GM23338 (cell line): ENCODE results near the gene LAPTM5. TPM values are rescaled to one million over a fixed set of nuclear protein-coding genes. Genes with fewer than 3 reads are reported as not detected.

ENCODE experiments used
- ATAC-seq: fragments of 200-7000 bp; cut with Tn5 transposase; 3 replicates; pipeline ENCODE4 v1.9.1; 2020
- DNase-seq: peaks from one replicate; pipeline ENCODE4 v3.0.0-alpha.2; 2015; ENCODE audit warnings: low spot score
- H2AFZ ChIP-seq: fragments of 200-600 bp; sonication (generic); 2 replicates; pipeline ENCODE4 v1.8.0; 2016; ENCODE audit warnings: antibody characterized with exemption, mild to moderate bottlenecking, moderate library complexity
- H3F3A ChIP-seq: fragments of 200-600 bp; sonication (generic); replicated peaks from 2 replicates; pipeline ENCODE4 v1.8.0; 2017; ENCODE audit warnings: antibody characterized with exemption, mixed run types, low read depth
- H3K27ac ChIP-seq: fragments of 200-600 bp; sonication (generic); 2 replicates; pipeline ENCODE4 v1.6.1; 2016; ENCODE audit warnings: low read depth
- H3K27me3 ChIP-seq: fragments of 200-600 bp; sonication (generic); 2 replicates; pipeline ENCODE4 v1.8.0; 2016; ENCODE audit warnings: mild to moderate bottlenecking, mixed run types, moderate library complexity; ENCODE audit not compliant: insufficient read depth
- H3K36me3 ChIP-seq: fragments of 200-600 bp; sonication (generic); 2 replicates; pipeline ENCODE4 v1.8.0; 2016; ENCODE audit warnings: mild to moderate bottlenecking; ENCODE audit not compliant: insufficient read depth
- H3K4me1 ChIP-seq: fragments of 200-600 bp; sonication (generic); 2 replicates; pipeline ENCODE4 v1.8.0; 2016; ENCODE audit warnings: mild to moderate bottlenecking, moderate library complexity; ENCODE audit not compliant: insufficient read depth
- H3K4me2 ChIP-seq: fragments of 200-600 bp; sonication (generic); 2 replicates; pipeline ENCODE4 v1.7.1; 2017; ENCODE audit warnings: mixed run types
- H3K4me3 ChIP-seq: fragments of 200-600 bp; sonication (generic); 2 replicates; pipeline ENCODE4 v1.6.1; 2016; ENCODE audit warnings: mixed run types
- H3K79me2 ChIP-seq: fragments of 200-600 bp; sonication (generic); replicated peaks from 2 replicates; pipeline ENCODE4 v1.8.0; 2017; ENCODE audit warnings: mild to moderate bottlenecking; ENCODE audit not compliant: insufficient read depth
- H3K9me2 ChIP-seq: fragments of 200-600 bp; sonication (generic); 2 replicates; pipeline ENCODE4 v1.8.0; 2017; ENCODE audit not compliant: insufficient read depth
- H4K20me1 ChIP-seq: fragments of 200-600 bp; sonication (generic); replicated peaks from 2 replicates; pipeline ENCODE4 v1.8.0; 2017; ENCODE audit warnings: mild to moderate bottlenecking; ENCODE audit not compliant: insufficient read depth
- H3K27ac Mint-ChIP-seq: 2 replicates; pipeline ENCODE4 v1.8.0; 2020; ENCODE audit warnings: inconsistent platforms, mild to moderate bottlenecking, moderate library complexity, mixed read lengths
- H3K27me3 Mint-ChIP-seq: 3 replicates; pipeline ENCODE4 v1.8.0; 2022; ENCODE audit warnings: low read depth, mild to moderate bottlenecking, moderate library complexity, mixed read lengths, inconsistent platforms; ENCODE audit not compliant: insufficient read depth, poor library complexity
- H3K36me3 Mint-ChIP-seq: 3 replicates; pipeline ENCODE4 v1.8.0; 2021; ENCODE audit warnings: low read depth, mild to moderate bottlenecking, inconsistent platforms, moderate library complexity, mixed read lengths
- H3K4me1 Mint-ChIP-seq: 3 replicates; pipeline ENCODE4 v1.8.0; 2020; ENCODE audit warnings: mild to moderate bottlenecking, inconsistent platforms, mixed read lengths
- H3K4me3 Mint-ChIP-seq: 3 replicates; pipeline ENCODE4 v1.8.0; 2021; ENCODE audit warnings: moderate library complexity, mild to moderate bottlenecking, inconsistent platforms, mixed read lengths
- H3K9me3 Mint-ChIP-seq: 3 replicates; pipeline ENCODE4 v1.8.0; 2020; ENCODE audit warnings: moderate library complexity, mild to moderate bottlenecking, inconsistent platforms, mixed read lengths
- CREB1 ChIP-seq: fragments of 250-450 bp; sonication (Bioruptor Pico); IDR thresholded peaks from 2 replicates; pipeline ENCODE4 v1.5.0; 2020; ENCODE audit warnings: low read depth, mild to moderate bottlenecking, moderate library complexity
- JUNB ChIP-seq: IDR thresholded peaks from one replicate; pipeline ENCODE4 v1.6.1; 2016; ENCODE audit warnings: antibody characterized with exemption; ENCODE audit not compliant: unreplicated experiment
- POLR2AphosphoS5 ChIP-seq: IDR thresholded peaks from 2 replicates; pipeline ENCODE4 v1.6.1; 2016; ENCODE audit warnings: antibody characterized with exemption, low read depth
- polyA plus RNA-seq: library from polyadenylated mRNA; unstranded; fragments of >200 nt; fragmentation: Nextera tagmentation; extraction: Ambion mirVana; gene quantifications from 2 replicates; pipeline ENCODE4 v1.2.1, GENCODE V29; 2016
- total RNA-seq: library from RNA; depleted of rRNA; stranded (reverse); fragments of >200 nt; shearing (Covaris generic); gene quantifications from 2 replicates; pipeline ENCODE4 v1.2.3, GENCODE V29; 2014
- TF ChIP-seq, protein P1 (sequence below): IDR thresholded peaks from 2 replicates; pipeline ENCODE4 v1.6.1; 2016; ENCODE audit warnings: antibody characterized with exemption
- TF ChIP-seq, protein P2 (sequence below), 2 experiments: fragments of 200-600 bp in 1 of 2; sonication (generic) in 1 of 2; conservative IDR thresholded peaks; 2 replicates each; pipeline versions ENCODE4 v1.5.1 to v1.6.1; 2016 to 2017; ENCODE audit warnings: antibody characterized with exemption in 2 of 2, low read depth in 2 of 2, mild to moderate bottlenecking in 2 of 2, moderate library complexity in 1 of 2
- TF ChIP-seq, protein P3 (sequence below): IDR thresholded peaks from one replicate; pipeline ENCODE4 v1.6.1; 2018; ENCODE audit warnings: antibody characterized with exemption; ENCODE audit not compliant: unreplicated experiment

Gene LAPTM5
- total and polyA plus RNA-seq, 2 experiments from 2014 or later: 0.21 TPM; not detected in 1

DNA sequence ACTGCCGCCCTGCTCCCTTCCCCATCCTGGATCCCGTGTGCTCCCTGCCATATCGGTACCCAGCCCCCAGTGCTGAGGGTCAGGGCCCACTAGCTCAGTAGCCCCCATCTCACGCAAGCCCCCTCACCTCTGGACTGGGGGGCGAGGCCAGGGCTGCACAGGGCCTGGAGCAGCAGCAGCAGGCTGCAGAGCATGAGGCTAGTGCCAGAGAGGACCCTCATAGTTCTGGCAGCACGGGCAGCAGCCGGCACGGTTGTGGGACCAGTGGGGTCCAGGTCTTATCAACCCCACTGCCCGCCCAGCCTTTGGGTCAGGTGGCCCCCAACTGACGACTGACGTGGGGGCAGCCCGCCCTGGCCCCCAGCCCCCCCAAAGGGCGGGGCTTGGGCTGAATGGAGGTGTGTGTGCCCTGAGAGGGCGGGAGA lies 34.2 kb downstream of the LAPTM5 start, which contains the start of gene MATN1 (continued):
- no peak for TF ChIP-seq JUNB
- TF ChIP-seq, protein P1, sequence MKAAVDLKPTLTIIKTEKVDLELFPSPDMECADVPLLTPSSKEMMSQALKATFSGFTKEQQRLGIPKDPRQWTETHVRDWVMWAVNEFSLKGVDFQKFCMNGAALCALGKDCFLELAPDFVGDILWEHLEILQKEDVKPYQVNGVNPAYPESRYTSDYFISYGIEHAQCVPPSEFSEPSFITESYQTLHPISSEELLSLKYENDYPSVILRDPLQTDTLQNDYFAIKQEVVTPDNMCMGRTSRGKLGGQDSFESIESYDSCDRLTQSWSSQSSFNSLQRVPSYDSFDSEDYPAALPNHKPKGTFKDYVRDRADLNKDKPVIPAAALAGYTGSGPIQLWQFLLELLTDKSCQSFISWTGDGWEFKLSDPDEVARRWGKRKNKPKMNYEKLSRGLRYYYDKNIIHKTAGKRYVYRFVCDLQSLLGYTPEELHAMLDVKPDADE: no peak
- TF ChIP-seq, protein P2, sequence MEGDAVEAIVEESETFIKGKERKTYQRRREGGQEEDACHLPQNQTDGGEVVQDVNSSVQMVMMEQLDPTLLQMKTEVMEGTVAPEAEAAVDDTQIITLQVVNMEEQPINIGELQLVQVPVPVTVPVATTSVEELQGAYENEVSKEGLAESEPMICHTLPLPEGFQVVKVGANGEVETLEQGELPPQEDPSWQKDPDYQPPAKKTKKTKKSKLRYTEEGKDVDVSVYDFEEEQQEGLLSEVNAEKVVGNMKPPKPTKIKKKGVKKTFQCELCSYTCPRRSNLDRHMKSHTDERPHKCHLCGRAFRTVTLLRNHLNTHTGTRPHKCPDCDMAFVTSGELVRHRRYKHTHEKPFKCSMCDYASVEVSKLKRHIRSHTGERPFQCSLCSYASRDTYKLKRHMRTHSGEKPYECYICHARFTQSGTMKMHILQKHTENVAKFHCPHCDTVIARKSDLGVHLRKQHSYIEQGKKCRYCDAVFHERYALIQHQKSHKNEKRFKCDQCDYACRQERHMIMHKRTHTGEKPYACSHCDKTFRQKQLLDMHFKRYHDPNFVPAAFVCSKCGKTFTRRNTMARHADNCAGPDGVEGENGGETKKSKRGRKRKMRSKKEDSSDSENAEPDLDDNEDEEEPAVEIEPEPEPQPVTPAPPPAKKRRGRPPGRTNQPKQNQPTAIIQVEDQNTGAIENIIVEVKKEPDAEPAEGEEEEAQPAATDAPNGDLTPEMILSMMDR (conservative IDR thresholded peaks at IDR 0.05; ENCODE audit: low read depth in 2 of 2): no peak
- TF ChIP-seq, protein P3, sequence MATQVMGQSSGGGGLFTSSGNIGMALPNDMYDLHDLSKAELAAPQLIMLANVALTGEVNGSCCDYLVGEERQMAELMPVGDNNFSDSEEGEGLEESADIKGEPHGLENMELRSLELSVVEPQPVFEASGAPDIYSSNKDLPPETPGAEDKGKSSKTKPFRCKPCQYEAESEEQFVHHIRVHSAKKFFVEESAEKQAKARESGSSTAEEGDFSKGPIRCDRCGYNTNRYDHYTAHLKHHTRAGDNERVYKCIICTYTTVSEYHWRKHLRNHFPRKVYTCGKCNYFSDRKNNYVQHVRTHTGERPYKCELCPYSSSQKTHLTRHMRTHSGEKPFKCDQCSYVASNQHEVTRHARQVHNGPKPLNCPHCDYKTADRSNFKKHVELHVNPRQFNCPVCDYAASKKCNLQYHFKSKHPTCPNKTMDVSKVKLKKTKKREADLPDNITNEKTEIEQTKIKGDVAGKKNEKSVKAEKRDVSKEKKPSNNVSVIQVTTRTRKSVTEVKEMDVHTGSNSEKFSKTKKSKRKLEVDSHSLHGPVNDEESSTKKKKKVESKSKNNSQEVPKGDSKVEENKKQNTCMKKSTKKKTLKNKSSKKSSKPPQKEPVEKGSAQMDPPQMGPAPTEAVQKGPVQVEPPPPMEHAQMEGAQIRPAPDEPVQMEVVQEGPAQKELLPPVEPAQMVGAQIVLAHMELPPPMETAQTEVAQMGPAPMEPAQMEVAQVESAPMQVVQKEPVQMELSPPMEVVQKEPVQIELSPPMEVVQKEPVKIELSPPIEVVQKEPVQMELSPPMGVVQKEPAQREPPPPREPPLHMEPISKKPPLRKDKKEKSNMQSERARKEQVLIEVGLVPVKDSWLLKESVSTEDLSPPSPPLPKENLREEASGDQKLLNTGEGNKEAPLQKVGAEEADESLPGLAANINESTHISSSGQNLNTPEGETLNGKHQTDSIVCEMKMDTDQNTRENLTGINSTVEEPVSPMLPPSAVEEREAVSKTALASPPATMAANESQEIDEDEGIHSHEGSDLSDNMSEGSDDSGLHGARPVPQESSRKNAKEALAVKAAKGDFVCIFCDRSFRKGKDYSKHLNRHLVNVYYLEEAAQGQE: no peak

DNA sequence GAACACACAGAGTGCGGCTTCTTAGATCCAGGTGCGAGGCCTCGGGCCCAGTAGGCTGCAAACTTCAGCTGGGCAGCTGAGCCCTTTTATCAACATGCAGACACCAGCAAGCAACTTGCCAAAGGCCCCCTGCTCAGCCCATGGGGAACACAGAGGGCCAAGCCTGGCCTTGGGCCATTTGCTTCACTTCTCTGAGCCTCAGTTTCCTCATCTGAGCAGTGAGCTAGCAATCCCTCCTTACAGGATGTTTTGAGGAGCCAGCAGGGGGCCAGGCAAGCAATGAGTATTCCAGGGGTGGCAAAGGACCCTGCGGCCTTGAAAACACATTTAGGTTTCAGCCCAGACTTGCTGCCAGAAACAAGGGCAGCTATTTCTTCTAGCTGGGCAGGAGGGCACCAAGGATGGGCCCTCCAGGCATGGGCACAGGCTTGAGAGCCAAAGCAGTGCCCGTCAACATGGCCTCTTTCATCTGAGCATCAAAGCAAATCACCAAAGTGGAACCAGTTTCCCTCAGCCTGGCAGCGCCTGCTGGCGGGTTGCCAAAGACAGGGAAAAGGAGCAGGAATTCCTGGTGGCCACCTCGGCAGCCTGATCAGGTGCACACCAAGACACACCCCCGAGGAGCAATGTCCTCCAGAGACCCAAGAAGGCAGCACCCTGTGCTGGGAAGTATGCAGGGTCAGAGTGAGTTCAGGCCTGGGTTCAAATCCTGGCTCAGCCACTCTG lies 35.6 kb downstream of the LAPTM5 start:
- Mint-ChIP-seq H3K4me3 (no peak overlapping the region), H3K27ac (no peak overlapping the region), H3K27me3 (peaks cover 20% of the 10 kb centered on the region), H3K4me1 (peaks cover 5% of the 10 kb centered on the region), H3K9me3 (peaks cover 7% of the 10 kb centered on the region), H3K36me3 (peaks cover 4% of the 10 kb centered on the region; the same call in 2 of the 3 replicates)
- no peaks in the 10 kb centered on the region for H4K20me1 ChIP-seq
- DNase-seq (no peak), ATAC-seq (no peak)
- no peak overlapping the region for H3K4me3 ChIP-seq
- no peaks in the 10 kb centered on the region for H3K36me3 ChIP-seq
- H3K4me2 ChIP-seq: no peak overlapping the region
- H3K4me1 ChIP-seq: no peaks in the 10 kb centered on the region
- H3F3A ChIP-seq: no peaks in the 10 kb centered on the region
- no peaks in the 10 kb centered on the region for H3K79me2 ChIP-seq
- no peak overlapping the region for H2AFZ ChIP-seq
- H3K27ac ChIP-seq: no peak overlapping the region
- H3K9me2 ChIP-seq: no peaks in the 10 kb centered on the region
- H3K27me3 ChIP-seq: no peaks in the 10 kb centered on the region
- no peak for TF ChIP-seq CREB1
- TF ChIP-seq, protein P2 (conservative IDR thresholded peaks at IDR 0.05; ENCODE audit: low read depth in 2 of 2): 0 out of 4 replicates have a peak, but pooled peaks of 1 of the 2 experiments have one; percentile 2
- TF ChIP-seq, protein P1: no peak
- TF ChIP-seq JUNB: no peak
- TF ChIP-seq POLR2AphosphoS5: no peak
